Measurements from ENCODE around the gene IFNAR1.

DNA sequence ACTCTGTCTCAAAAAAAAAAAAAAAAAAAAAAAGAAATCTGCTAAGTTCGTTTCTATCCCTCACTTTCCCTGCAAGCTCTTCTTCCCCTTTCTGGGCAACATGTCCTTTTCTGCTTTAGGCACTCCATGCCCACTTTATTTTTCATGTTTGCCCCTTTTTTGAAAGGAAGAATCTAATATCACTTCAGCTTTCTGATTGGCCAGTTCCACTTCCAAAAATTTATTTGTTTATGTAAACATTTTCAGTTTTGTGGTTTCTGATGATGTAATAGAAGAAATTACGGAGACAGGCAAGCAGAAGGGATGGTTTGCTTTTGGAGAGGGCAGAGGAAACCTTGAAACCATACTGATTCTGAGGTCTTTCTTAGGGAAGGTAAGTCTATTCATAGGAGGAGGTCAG is 15.1 kb downstream of the IFNAR1 start:
- TF ChIP-seq CTCF (IDR thresholded peaks at IDR 0.05; ENCODE audit: poor library complexity, severe bottlenecking) (no peak), POLR2AphosphoS5 (IDR thresholded peaks at IDR 0.05) (no peak), EZH2 (IDR thresholded peaks at IDR 0.05; ENCODE audit: borderline replicate concordance, insufficient read depth, low read length, poor library complexity, severe bottlenecking) (no peak), REST (IDR thresholded peaks at IDR 0.05; ENCODE audit: borderline replicate concordance) (no peak)
